Measurements from ENCODE around the gene KCNT1.

Gene KCNT1

GRCh38 chr9:135731454-135731853 lies 29.5 kb downstream of the KCNT1 start:
- CTCF ChIA-PET = no interaction called here
- TF ChIP-seq CTCF (IDR thresholded peaks at IDR 0.05; ENCODE audit: insufficient read depth, low read length, missing control alignments) = no peak
- POLR2A ChIA-PET = no interaction called here
- H3K4me3 ChIP-seq (ENCODE audit: low read depth, low read length) = no peak overlapping the region
- DNase-seq (ENCODE audit: low read depth, low spot score) = no peak

- H3K4me3 ChIP-seq (ENCODE audit: low read depth, low read length) = no peak overlapping the region
- DNase-seq (ENCODE audit: low read depth, low spot score) = no peak
- TF ChIP-seq CTCF (IDR thresholded peaks at IDR 0.05; ENCODE audit: insufficient read depth, low read length, missing control alignments) = no peak
- POLR2A ChIA-PET = no interaction called here
- CTCF ChIA-PET = no interaction called here
Observed at GRCh38 chr9:135732569-135733257, 30.7 kb downstream of the KCNT1 start.

DNA sequence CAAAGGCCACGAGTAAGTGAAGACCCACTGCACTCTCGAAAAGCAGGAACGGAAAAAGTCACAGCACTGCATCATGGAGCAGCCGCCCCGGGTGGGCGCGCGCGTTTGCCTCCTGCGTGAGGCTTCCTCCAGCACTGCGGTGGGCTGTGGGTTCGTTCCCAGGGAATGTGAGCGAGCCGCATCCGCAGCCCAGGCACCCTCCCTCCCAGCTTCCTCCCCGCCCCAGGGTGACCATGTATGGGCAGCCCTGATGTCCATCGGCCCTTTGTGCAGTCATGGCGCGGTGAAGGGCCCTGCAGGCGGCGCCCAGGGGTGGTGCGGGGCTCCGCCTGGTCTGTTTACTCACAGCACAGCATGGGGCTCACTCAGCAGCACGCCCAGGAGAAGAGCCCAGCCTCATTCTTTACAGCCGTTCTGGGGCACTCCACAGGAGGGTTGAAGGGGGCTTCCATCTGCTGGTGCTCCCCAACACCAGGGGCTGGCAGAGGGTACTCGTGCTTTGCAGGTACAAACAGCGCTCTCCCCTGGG lies 32.7 kb downstream of the KCNT1 start:
- no peak for TF ChIP-seq CTCF (IDR thresholded peaks at IDR 0.05; ENCODE audit: insufficient read depth, low read length, missing control alignments)
- CTCF ChIA-PET = no interaction called here
- POLR2A ChIA-PET = no interaction called here
- DNase-seq (ENCODE audit: low read depth, low spot score) = no peak
- H3K4me3 ChIP-seq (ENCODE audit: low read depth, low read length) = no peak overlapping the region

- CTCF ChIA-PET = no interaction called here
- no peak for DNase-seq (ENCODE audit: low read depth, low spot score)
- H3K4me3 ChIP-seq (ENCODE audit: low read depth, low read length) = no peak overlapping the region
- TF ChIP-seq CTCF (IDR thresholded peaks at IDR 0.05; ENCODE audit: insufficient read depth, low read length, missing control alignments) = no peak
- POLR2A ChIA-PET = no interaction called here
Observed at GRCh38 chr9:135736272-135736978, 34.4 kb downstream of the KCNT1 start.

DNA sequence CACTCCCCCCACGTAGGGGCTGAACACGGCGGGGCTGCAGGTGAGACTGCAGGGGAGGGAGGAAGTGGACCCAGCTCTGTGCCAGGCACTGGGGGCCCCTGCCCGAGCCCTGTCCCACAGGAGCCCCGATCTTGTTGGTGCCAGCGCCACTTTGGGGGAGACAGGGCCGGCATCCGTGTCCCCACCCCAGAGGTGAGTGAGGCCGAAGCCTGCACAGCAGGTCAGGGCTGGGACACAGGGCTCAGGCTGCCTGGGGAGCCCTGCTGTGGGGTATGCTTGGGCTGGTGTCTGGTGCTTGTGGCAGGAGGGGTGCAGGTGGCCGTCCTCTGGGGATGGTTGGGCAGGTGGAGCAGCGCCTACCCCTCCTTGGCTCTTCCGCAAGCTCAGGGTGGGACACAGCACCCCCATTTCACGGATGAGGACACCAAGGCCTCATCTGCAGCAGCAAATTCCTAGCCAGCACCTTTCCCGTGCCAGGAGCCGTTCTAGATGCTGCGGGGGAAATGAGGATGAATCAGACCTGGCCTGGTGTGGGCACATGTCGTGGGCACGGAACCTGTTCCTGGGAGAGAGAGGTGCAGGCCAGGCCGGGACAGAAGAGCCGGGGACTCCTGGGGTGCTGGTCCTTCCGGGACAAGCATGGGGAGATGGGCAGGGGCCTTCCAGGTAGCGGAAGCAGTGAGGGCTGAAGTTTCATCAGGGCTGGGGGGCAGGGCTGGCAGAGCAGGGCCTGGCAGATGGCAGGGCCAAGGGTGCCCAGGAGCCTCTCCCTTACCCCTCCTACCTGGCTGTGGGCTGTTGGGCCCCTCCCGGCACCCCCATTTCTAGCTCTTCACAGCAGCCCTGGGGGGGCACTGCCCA lies 35.2 kb downstream of the KCNT1 start:
- ChIA-PET POLR2A (no interaction called here), CTCF (no interaction called here)
- no peak for DNase-seq (ENCODE audit: low read depth, low spot score)
- no peak for TF ChIP-seq CTCF (IDR thresholded peaks at IDR 0.05; ENCODE audit: insufficient read depth, low read length, missing control alignments)
- H3K4me3 ChIP-seq (ENCODE audit: low read depth, low read length) = no peak overlapping the region

Data from AG04449 (cell line).